CD14-positive monocyte (primary cell): ENCODE data around the gene BACH2. TPM values are rescaled to one million over a fixed set of nuclear protein-coding genes. Genes with fewer than 3 reads are reported as not detected.

ENCODE experiments used
- DNase-seq, 3 donors: peaks; one replicate each; pipeline ENCODE4 v3.0.0-alpha.2; 2011 to 2022
- H2AFZ ChIP-seq: 2 replicates; pipeline ENCODE4 v1.6.0; 2012; ENCODE audit warnings: mild to moderate bottlenecking, low read depth, low read length, inconsistent platforms; ENCODE audit not compliant: insufficient read depth, poor library complexity, severe bottlenecking
- H3K27ac ChIP-seq, 2 donors: 1 replicate in 1 of 2; 2 replicates in 1 of 2; pipeline ENCODE4 v1.5.1; 2012 to 2013; ENCODE audit warnings: low read length in 2 of 2, control low read depth in 1 of 2, inconsistent platforms in 1 of 2, low read depth in 1 of 2, mild to moderate bottlenecking in 1 of 2
- H3K27me3 ChIP-seq, 2 donors: one replicate each; pipeline versions ENCODE4 v1.6.0 to v1.6.1; 2011 to 2013; ENCODE audit warnings: low read length in 2 of 2; ENCODE audit not compliant: control insufficient read depth in 2 of 2, insufficient read depth in 2 of 2
- H3K36me3 ChIP-seq, 2 donors: replicated peaks in 1 of 2; 1 replicate in 1 of 2; 2 replicates in 1 of 2; pipeline versions ENCODE4 v1.5.1 to v1.6.1; 2012 to 2013; ENCODE audit warnings: low read length in 2 of 2, control low read depth in 1 of 2, inconsistent platforms in 1 of 2, mild to moderate bottlenecking in 1 of 2; ENCODE audit not compliant: insufficient read depth in 2 of 2, control insufficient read depth in 1 of 2
- H3K4me1 ChIP-seq, 2 donors: 1 replicate in 1 of 2; 2 replicates in 1 of 2; pipeline versions ENCODE4 v1.5.1 to v1.6.1; 2012 to 2013; ENCODE audit warnings: low read length in 2 of 2, control low read depth in 1 of 2, inconsistent platforms in 1 of 2, mild to moderate bottlenecking in 1 of 2, moderate library complexity in 1 of 2; ENCODE audit not compliant: insufficient read depth in 2 of 2, control insufficient read depth in 1 of 2
- H3K4me2 ChIP-seq: replicated peaks from 2 replicates; pipeline ENCODE3; 2012; ENCODE audit warnings: low read length, moderate library complexity, mild to moderate bottlenecking; ENCODE audit not compliant: poor library complexity, severe bottlenecking; ENCODE audit errors: extremely low read depth
- H3K4me3 ChIP-seq, 3 experiments: fragments of 200-600 bp in 1 of 3; sonication (generic) in 1 of 3; replicated peaks in 1 of 3; 1 replicate in 2 of 3; 2 replicates in 1 of 3; pipeline ENCODE4 v1.5.1; 2011 to 2013; ENCODE audit warnings: low read length in 3 of 3, mild to moderate bottlenecking in 3 of 3, control low read depth in 2 of 3, low read depth in 2 of 3, inconsistent platforms in 1 of 3, moderate library complexity in 1 of 3
- H3K79me2 ChIP-seq: 2 replicates; pipeline ENCODE4 v1.6.0; 2012; ENCODE audit warnings: mild to moderate bottlenecking, control low read depth, inconsistent platforms, low read length, moderate library complexity; ENCODE audit not compliant: insufficient read depth
- H3K9ac ChIP-seq: 2 replicates; pipeline ENCODE4 v1.6.0; 2017; ENCODE audit warnings: low read length, mild to moderate bottlenecking; ENCODE audit not compliant: insufficient read depth, poor library complexity, severe bottlenecking
- H3K9me3 ChIP-seq, 2 donors: replicated peaks in 1 of 2; 1 replicate in 1 of 2; 2 replicates in 1 of 2; pipeline versions ENCODE4 v1.5.1 to v1.6.1; 2012 to 2013; ENCODE audit warnings: low read length in 2 of 2, control low read depth in 1 of 2; ENCODE audit not compliant: control insufficient read depth in 1 of 2, insufficient read depth in 1 of 2
- H4K20me1 ChIP-seq: 2 replicates; pipeline ENCODE4 v1.6.0; 2012; ENCODE audit warnings: mild to moderate bottlenecking, low read length, control low read depth, moderate library complexity; ENCODE audit not compliant: insufficient read depth
- H3K27ac Mint-ChIP-seq, 7 donors: one replicate each; pipeline ENCODE4 v1.8.0; 2020; ENCODE audit warnings: mild to moderate bottlenecking in 7 of 7, mixed read lengths in 7 of 7, moderate library complexity in 6 of 7, inconsistent platforms in 2 of 7
- H3K27me3 Mint-ChIP-seq, 3 donors: one replicate each; pipeline ENCODE4 v1.8.0; 2021 to 2022; ENCODE audit warnings: low read depth in 3 of 3, mild to moderate bottlenecking in 3 of 3, mixed read lengths in 3 of 3, moderate library complexity in 3 of 3, inconsistent platforms in 1 of 3
- H3K36me3 Mint-ChIP-seq, 2 donors: one replicate each; pipeline ENCODE4 v1.8.0; 2020; ENCODE audit warnings: mixed read lengths in 2 of 2, inconsistent platforms in 1 of 2, mild to moderate bottlenecking in 1 of 2
- H3K4me1 Mint-ChIP-seq: one replicate; pipeline ENCODE4 v1.8.0; 2020; ENCODE audit warnings: mild to moderate bottlenecking, mixed read lengths
- H3K4me3 Mint-ChIP-seq, 2 donors: one replicate each; pipeline ENCODE4 v1.8.0; 2020; ENCODE audit warnings: mild to moderate bottlenecking in 2 of 2, mixed read lengths in 2 of 2, moderate library complexity in 1 of 2
- H3K9me3 Mint-ChIP-seq, 7 donors: one replicate each; pipeline ENCODE4 v1.8.0; 2020 to 2022; ENCODE audit warnings: mixed read lengths in 7 of 7, mild to moderate bottlenecking in 6 of 7, moderate library complexity in 6 of 7, inconsistent platforms in 2 of 7
- CTCF ChIP-seq: fragments of 200-600 bp; IDR thresholded peaks from one replicate; pipeline ENCODE4 v1.8.0; 2022; ENCODE audit warnings: antibody characterized with exemption, mild to moderate bottlenecking
- WGBS: methylation state at CpG from one replicate; pipeline ENCODE4 v1.1.5; 2013; ENCODE audit warnings: missing lambda C conversion rate; ENCODE audit not compliant: insufficient coverage; 5-methylcytosine and 5-hydroxymethylcytosine counted together
- intact Hi-C, 2 donors: fragments of 100-400 bp; cut with micrococcal nuclease; formaldehyde crosslinking; loops; one replicate each; pipeline versions ENCODE4 v1.15.0 to v1.15.1; 2023
- polyA plus RNA-seq, 3 donors: library from polyadenylated mRNA; depleted of rRNA in 1 of 3; unstranded in 2 of 3; stranded (reverse) in 1 of 3; fragments of 300-500 nt in 2 of 3; fragments of >200 nt in 1 of 3; fragmentation: Illumina TruSeq in 2 of 3; gene quantifications; 1 replicate in 2 of 3; 2 replicates in 1 of 3; pipeline ENCODE4 v1.2.3, GENCODE V29; 2012 to 2021

BACH2 gene
- polyA plus RNA-seq, 3 donors: 0.04 to 0.09 (median 0.05) TPM

GRCh38 chr6:90186026-90186425 lies 110.6 kb downstream of the BACH2 start:
- Histone ChIP-seq H3K9ac (no peak overlapping the region), H3K4me2 (no peak overlapping the region), H4K20me1 (no peaks in the 10 kb centered on the region), H2AFZ (no peak overlapping the region), H3K27ac (no peak overlapping the region), H3K36me3 (no peaks in the 10 kb centered on the region), H3K4me1 (peaks cover 29 to 33% of the 10 kb centered on the region in 2 donors), H3K27me3 (no peaks in the 10 kb centered on the region), H3K9me3 (no peaks in the 10 kb centered on the region), H3K79me2 (no peaks in the 10 kb centered on the region), H3K4me3 (no peak overlapping the region)
- H3K4me1 Mint-ChIP-seq: peaks cover 42% of the 10 kb centered on the region
- intact Hi-C loops: no loop called here
- H3K27ac Mint-ChIP-seq: no peak overlapping the region
- no CpG with 5 or more reads among the region's 3 CpGs for WGBS
- H3K9me3 Mint-ChIP-seq: peaks cover 0 to 5% (median 0%) of the 10 kb centered on the region in 7 donors
- DNase-seq: no peak
- H3K4me3 Mint-ChIP-seq: no peak overlapping the region
- no peak for TF ChIP-seq CTCF
- H3K36me3 Mint-ChIP-seq: no peaks in the 10 kb centered on the region
- no peaks in the 10 kb centered on the region for H3K27me3 Mint-ChIP-seq

GRCh38 chr6:90184334-90185298 lies 112.0 kb downstream of the BACH2 start:
- H3K4me2 ChIP-seq: peak overlapping the region; percentile 10
- 0% methylated on average over 4 of the region's 8 CpGs for WGBS
- DNase-seq: peak in 2 of 3 donors; percentile 6 to 8
- TF ChIP-seq CTCF: no peak
- no peak overlapping the region for H3K27ac ChIP-seq
- H3K27ac Mint-ChIP-seq: peak overlapping the region in 1 of 7 donors; percentile 33
- intact Hi-C loops: no loop called here
- H3K9me3 ChIP-seq: no peaks in the 10 kb centered on the region
- H2AFZ ChIP-seq: no peak overlapping the region
- H3K9me3 Mint-ChIP-seq: peaks cover 0 to 5% (median 0%) of the 10 kb centered on the region in 7 donors
- no peaks in the 10 kb centered on the region for H3K79me2 ChIP-seq
- no peak overlapping the region for H3K4me3 ChIP-seq
- peaks cover 29 to 33% of the 10 kb centered on the region in 2 donors for H3K4me1 ChIP-seq
- no peaks in the 10 kb centered on the region for H4K20me1 ChIP-seq
- H3K27me3 Mint-ChIP-seq: no peaks in the 10 kb centered on the region
- H3K27me3 ChIP-seq: no peaks in the 10 kb centered on the region
- H3K36me3 ChIP-seq: no peaks in the 10 kb centered on the region
- H3K4me1 Mint-ChIP-seq: peaks cover 37% of the 10 kb centered on the region
- H3K36me3 Mint-ChIP-seq: no peaks in the 10 kb centered on the region
- H3K9ac ChIP-seq: no peak overlapping the region
- H3K4me3 Mint-ChIP-seq: no peak overlapping the region
